ENCODE measurements around the gene FSTL1.

- no peak for TF ChIP-seq EZH2 (IDR thresholded peaks at IDR 0.05; ENCODE audit: low read depth, unreplicated experiment)
- TF ChIP-seq CTCF (conservative IDR thresholded peaks at IDR 0.05; ENCODE audit: low read depth in 2 of 2): no peak
- no peak for TF ChIP-seq POLR2AphosphoS5 (IDR thresholded peaks at IDR 0.05; ENCODE audit: low read depth)
- TF ChIP-seq CREB1 (CRISPR knock-in tag; IDR thresholded peaks at IDR 0.05; ENCODE audit: low read depth): no peak
- no peak for TF ChIP-seq EZH2phosphoT487 (IDR thresholded peaks at IDR 0.05; ENCODE audit: unreplicated experiment)
- no peak for TF ChIP-seq JUNB (IDR thresholded peaks at IDR 0.05; ENCODE audit: unreplicated experiment)
- no peak for TF ChIP-seq REST (IDR thresholded peaks at IDR 0.05; ENCODE audit: unreplicated experiment)
- TF ChIP-seq, protein P1, sequence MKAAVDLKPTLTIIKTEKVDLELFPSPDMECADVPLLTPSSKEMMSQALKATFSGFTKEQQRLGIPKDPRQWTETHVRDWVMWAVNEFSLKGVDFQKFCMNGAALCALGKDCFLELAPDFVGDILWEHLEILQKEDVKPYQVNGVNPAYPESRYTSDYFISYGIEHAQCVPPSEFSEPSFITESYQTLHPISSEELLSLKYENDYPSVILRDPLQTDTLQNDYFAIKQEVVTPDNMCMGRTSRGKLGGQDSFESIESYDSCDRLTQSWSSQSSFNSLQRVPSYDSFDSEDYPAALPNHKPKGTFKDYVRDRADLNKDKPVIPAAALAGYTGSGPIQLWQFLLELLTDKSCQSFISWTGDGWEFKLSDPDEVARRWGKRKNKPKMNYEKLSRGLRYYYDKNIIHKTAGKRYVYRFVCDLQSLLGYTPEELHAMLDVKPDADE (IDR thresholded peaks at IDR 0.05): no peak
These were observed 25.1 kb downstream of the FSTL1 start for GRCh38 chr3:120425572-120426250.

All from GM23338 (cell line).